HepG2 (cell line): Measurements from ENCODE around the gene ATP4A.

Source experiments
- CEBPB ChIP-seq: IDR thresholded peaks from 2 replicates; pipeline ENCODE4 v1.6.1; 2011; ENCODE audit warnings: low read depth, low read length, improper control_type of control experiment, borderline replicate concordance
- CREB1 ChIP-seq, 2 experiments: fragments of 450-650 bp in 1 of 2; IDR thresholded peaks; 2 replicates each; pipeline ENCODE4 v1.6.1; 2016 to 2017; ENCODE audit warnings: control low read depth in 1 of 2, mild to moderate bottlenecking in 1 of 2, missing compliant biosample characterization in 1 of 2, missing genetic modification characterization in 1 of 2
- CTCF ChIP-seq: sonication (generic); formaldehyde crosslinking; IDR thresholded peaks from 2 replicates; pipeline ENCODE4 v1.5.0; 2020; ENCODE audit warnings: mild to moderate bottlenecking, missing genetic modification reagents, moderate library complexity
- HMGA1 ChIP-seq: sonication (generic); formaldehyde crosslinking; conservative IDR thresholded peaks from 2 replicates; pipeline ENCODE4 v1.4.0; 2020; ENCODE audit warnings: missing genetic modification reagents
- MYNN ChIP-seq: sonication (generic); formaldehyde crosslinking; IDR thresholded peaks from 2 replicates; pipeline ENCODE4 v1.4.0; 2020; ENCODE audit warnings: mild to moderate bottlenecking, low read depth, missing genetic modification reagents
- PTBP1 ChIP-seq: fragments of 200-400 bp; formaldehyde crosslinking; IDR thresholded peaks from 2 replicates; pipeline ENCODE4 v1.6.1; 2018; ENCODE audit warnings: low read length, low read depth; ENCODE audit not compliant: poor library complexity, severe bottlenecking
- ZNF276 ChIP-seq: sonication (generic); formaldehyde crosslinking; IDR thresholded peaks from 2 replicates; pipeline ENCODE4 v1.4.0; 2020; ENCODE audit warnings: mild to moderate bottlenecking, low read depth, missing genetic modification reagents
- ZNF292 ChIP-seq: sonication (generic); formaldehyde crosslinking; IDR thresholded peaks from 2 replicates; pipeline ENCODE4 v1.8.1; 2022; ENCODE audit warnings: mild to moderate bottlenecking, low read depth, missing genetic modification reagents, borderline replicate concordance
- ZNF780A ChIP-seq: sonication (generic); formaldehyde crosslinking; IDR thresholded peaks from 2 replicates; pipeline ENCODE4 v1.8.0; 2022; ENCODE audit warnings: mild to moderate bottlenecking, missing genetic modification reagents, moderate library complexity

GRCh38 chr19:35596366-35596999 lies 33.0 kb upstream of the ATP4A start:
- TF ChIP-seq HMGA1 (CRISPR knock-in tag): no peak
- no peak for TF ChIP-seq CREB1 (IDR thresholded peaks at IDR 0.05)
- no peak for TF ChIP-seq CREB1 (CRISPR knock-in tag; IDR thresholded peaks at IDR 0.05)
- no peak for TF ChIP-seq CTCF
- no peak for TF ChIP-seq MYNN (CRISPR knock-in tag)
- no peak for TF ChIP-seq ZNF780A (CRISPR knock-in tag)
- TF ChIP-seq PTBP1: no peak
- TF ChIP-seq ZNF276 (CRISPR knock-in tag): no peak
- TF ChIP-seq CEBPB: no peak
- TF ChIP-seq ZNF292 (CRISPR knock-in tag): no peak
